ENCODE data around the gene SDF2L1.

- TF ChIP-seq CTCF (IDR thresholded peaks at IDR 0.05) (no peak), POLR2A (IDR thresholded peaks at IDR 0.05) (no peak)
Measured at GRCh38 chr22:21593406-21594232, 48.5 kb upstream of the SDF2L1 start.

Measured in suprapubic skin (tissue), 3 donors.